ENCODE results near the gene IPO7. TPM values are rescaled to one million over a fixed set of nuclear protein-coding genes. Genes with fewer than 3 reads are reported as not detected.
"Not testable (repeated sequence)": the region's sequence is repeated elsewhere in the genome, so short reads cannot be mapped to it uniquely, and the experiment has no call there.

The IPO7 gene
- total RNA-seq, 2 experiments from 2014 or later = 78.9 to 81.1 TPM

DNA sequence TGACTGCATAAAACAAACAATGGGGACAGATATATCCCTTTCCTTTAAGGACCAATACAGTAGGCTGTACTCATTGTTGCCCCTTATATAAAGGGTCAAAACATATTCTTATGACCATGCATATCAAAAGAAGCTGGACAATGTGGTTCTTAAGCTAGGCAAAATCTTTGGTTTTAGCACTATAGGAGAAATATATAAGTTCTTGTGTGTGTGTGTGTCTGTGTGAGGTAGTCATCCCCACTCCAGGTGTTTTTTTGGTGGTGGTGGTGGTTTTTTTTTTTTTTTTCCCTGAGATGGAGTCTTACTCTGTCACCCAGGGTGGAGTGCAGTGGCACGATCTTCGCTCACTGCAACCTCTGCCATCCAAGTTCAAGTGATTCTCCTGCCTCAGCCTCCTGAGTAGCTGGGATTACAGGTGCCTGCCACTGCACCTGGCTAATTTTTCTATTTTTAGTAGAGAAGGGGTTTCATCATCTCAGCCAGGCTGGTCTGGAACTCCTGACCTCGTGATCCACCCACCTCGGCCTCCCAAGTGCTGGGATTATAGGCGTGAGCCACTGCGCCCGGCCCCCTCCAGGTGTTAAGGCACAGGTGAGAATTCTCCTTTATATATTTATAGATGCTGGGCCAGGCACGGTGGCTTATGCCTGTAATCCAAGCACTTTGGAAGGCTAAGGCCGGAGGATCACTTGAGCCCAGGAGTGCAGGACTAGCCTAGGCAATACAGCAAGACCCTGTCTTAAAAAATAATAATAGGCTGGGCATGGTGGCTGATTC is 64.3 kb downstream of the IPO7 start:
- Mint-ChIP-seq H3K27me3 (no peaks in the 10 kb centered on the region), H3K27ac (no peak overlapping the region), H3K4me3 (no peak overlapping the region), H3K9me3 (peaks cover 2% of the 10 kb centered on the region), H3K4me1 (peaks cover 4% of the 10 kb centered on the region), H3K36me3 (peaks cover 32% of the 10 kb centered on the region)
- ATAC-seq (ENCODE audit: low read depth) (no peak), DNase-seq (no peak)
- POLR2A ChIA-PET = interaction anchor here (0.7 kb wide), 2 partner anchors 9 to 198 kb away, joined by 3 to 5 read pairs; no protein-coding TSS in a partner anchor

DNA sequence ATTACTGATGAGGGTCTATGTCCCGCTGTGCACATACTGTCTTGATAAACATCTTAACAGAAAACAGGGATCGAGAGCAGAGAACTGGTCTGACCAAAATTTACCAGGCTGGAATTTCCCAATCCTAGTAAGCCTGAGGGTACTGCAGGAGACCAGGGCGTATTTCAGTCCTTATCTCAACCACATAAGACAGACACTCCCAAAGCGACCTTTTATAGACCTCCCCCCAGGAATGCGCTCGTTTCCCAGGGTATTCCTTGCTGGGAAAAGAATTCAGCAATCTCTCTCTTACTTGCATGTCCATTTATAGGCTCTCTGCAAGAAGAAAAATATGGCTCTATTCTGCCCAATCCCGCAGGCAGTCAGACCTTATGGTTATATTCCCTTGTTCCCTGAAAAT is 67.6 kb downstream of the IPO7 start:
- peaks cover 25% of the 10 kb centered on the region for H3K36me3 Mint-ChIP-seq
- H3K4me3 Mint-ChIP-seq; H3K27ac Mint-ChIP-seq; H3K4me1 Mint-ChIP-seq; H3K9me3 Mint-ChIP-seq; H3K27me3 Mint-ChIP-seq; ATAC-seq (ENCODE audit: low read depth); POLR2A ChIA-PET; DNase-seq: not testable (repeated sequence)

DNA sequence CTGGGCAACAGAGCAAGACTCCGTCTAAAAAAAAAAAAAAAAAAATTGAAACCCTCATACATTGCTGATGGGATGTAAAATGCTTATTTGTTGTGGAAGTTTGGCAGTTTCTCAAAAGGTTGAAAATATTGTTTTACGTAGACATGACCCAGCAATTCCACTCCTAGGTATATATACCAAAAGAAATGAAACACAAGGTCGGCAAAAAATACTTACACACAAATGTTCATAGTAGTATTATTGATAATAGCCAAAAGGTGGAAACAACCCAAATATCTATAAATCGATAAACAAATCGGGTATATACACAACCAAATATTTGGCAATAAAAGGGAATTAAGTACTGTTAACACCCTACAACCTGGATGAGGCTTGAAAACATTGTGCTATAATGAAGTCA is 71.3 kb downstream of the IPO7 start:
- peaks cover 2% of the 10 kb centered on the region for H3K9me3 Mint-ChIP-seq
- ATAC-seq (ENCODE audit: low read depth) (no peak), DNase-seq (no peak)
- peaks cover 12% of the 10 kb centered on the region for H3K36me3 Mint-ChIP-seq
- POLR2A ChIA-PET = no interaction called here
- H3K27ac Mint-ChIP-seq = no peak overlapping the region
- no peak overlapping the region for H3K4me3 Mint-ChIP-seq
- no peaks in the 10 kb centered on the region for H3K27me3 Mint-ChIP-seq
- H3K4me1 Mint-ChIP-seq = peaks cover 1% of the 10 kb centered on the region

DNA sequence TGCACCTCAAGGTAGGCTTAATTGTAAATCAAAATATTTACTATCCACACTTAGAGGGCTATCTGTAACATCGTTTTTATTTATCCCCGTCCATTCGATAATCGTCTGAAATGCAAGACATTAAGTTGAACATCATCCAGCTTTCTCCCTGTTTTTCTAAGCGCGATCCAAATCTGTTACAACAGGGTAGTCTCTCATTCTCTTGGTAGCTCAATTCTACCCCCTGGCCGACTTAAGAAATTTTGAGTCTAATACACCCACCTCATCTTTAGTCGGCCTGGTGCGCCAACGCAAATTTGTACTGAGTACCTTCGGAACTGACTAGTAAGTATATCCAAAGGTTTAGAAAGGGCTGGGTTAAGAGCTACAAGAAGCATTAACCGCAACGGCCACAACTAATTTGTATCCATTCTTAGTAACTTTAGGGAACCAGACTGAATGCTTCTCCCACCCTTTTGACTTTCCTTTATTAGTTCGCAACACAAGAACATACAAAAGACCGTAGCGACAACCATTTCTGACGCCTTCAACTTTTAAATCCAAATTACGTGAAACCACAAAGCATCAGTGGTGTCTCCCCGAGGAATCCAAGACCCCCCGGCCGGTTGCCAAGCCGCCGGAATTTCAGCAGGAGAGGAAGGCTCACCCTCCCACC is 75.3 kb downstream of the IPO7 start:
- H3K4me3 Mint-ChIP-seq = peak overlapping the region; percentile 95
- no peak for DNase-seq
- no peaks in the 10 kb centered on the region for H3K27me3 Mint-ChIP-seq
- ATAC-seq (ENCODE audit: low read depth) = no peak
- peaks cover 20% of the 10 kb centered on the region for H3K4me1 Mint-ChIP-seq
- H3K27ac Mint-ChIP-seq = peak overlapping the region; percentile 95
- peaks cover 3% of the 10 kb centered on the region for H3K36me3 Mint-ChIP-seq
- H3K9me3 Mint-ChIP-seq = no peaks in the 10 kb centered on the region
- POLR2A ChIA-PET = interaction anchor here (0.7 to 2.8 kb wide), 21 partner anchors 10 to 777 kb away, joined by 3 to 22 read pairs (median 4); partner anchors contain the start of genes DENND5A, RPL27A, TMEM41B and TMEM9B

DNA sequence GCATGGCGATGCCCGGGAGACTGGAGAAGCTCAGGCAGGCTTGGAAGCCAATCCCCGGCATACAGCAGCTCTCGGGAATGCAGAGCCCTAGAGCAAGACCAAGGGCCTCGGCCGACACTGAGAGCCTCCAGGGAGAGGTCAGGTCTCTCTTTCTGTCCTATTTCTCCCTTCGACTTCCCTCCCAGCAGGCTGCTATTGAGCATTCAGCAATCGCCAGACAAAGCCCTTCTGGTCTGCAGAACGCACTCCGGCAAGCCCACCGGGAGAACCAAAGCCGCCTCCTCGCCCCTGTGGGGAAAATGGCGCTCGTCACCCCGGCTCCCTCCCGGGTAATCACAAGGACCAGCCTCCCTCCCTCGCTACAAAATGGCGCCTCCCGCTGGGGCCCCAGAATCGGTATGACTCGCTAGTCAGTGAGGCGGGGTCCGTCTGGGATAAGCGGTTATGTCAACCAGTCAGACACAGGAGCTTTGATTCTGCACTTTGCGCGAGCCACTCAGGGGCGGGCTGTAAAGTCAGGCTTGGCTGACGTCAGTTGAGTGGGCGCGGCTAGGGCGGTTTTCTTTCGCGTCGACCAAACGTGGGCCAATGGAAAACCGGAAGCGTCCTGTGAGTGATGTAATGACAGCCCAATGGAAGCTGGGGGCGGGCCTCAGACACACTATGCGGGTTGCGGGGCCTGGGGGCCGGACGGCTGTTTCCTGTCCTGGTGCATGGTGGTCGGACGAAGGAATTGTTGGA is 76.0 kb downstream of the IPO7 start, which contains the start of gene ZNF143:
ZNF143 (plus strand) TSS at position 691 of the 741 bp plus-strand sequence. CDS start 10,297 bp downstream, outside the sequence.
- Mint-ChIP-seq H3K27me3 (no peaks in the 10 kb centered on the region), H3K4me3 (peak within 1 kb of the TSS; percentile 95), H3K36me3 (peaks cover 3% of the 10 kb centered on the region), H3K27ac (peak within 1 kb of the TSS; percentile 95), H3K4me1 (peaks cover 20% of the 10 kb centered on the region), H3K9me3 (no peaks in the 10 kb centered on the region)
- peak; percentile 99 for DNase-seq
- peak; percentile 91 for ATAC-seq (ENCODE audit: low read depth)
- POLR2A ChIA-PET = interaction anchor here (0.6 to 2.8 kb wide), 33 partner anchors 10 to 777 kb away, joined by 3 to 22 read pairs (median 3); partner anchors contain the start of genes DENND5A, RPL27A, TMEM41B and TMEM9B

DNA sequence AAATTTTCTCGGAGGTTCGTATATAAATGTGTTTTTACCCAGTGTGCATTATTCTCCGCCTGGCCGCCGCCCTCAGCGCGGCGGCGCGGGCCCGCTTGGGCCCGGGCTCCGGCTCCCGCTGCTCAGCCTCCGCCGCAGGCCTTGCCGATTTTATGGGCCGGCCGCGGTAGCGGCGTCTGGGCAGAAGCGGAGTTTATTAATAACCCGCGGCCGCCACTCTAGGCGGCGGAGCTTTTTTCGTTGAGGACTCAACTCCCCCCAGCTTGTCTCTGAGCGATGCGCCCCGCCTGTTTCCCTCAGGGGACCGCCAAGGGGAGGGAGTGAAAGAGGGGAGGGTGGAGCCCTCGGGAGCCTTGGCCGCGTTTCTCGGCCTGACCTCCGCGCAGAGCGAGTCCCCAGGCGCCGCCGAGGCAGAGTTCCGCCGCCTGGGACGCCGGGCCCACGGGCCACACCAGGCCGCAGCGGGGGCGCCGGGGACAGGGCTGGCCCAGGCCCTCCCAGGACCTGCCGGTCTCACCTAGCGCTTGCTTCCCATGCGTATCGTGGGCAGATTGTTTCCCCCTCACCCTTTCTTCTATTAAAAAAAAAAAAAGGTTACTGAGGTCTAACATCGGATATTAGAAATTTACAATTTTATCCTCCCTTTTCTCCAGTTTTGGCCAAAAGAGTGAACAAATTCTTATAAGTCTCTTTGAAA is 76.8 kb downstream of the IPO7 start:
- H3K27ac Mint-ChIP-seq = peak overlapping the region; percentile 95
- peaks cover 20% of the 10 kb centered on the region for H3K4me1 Mint-ChIP-seq
- no peaks in the 10 kb centered on the region for H3K9me3 Mint-ChIP-seq
- DNase-seq = peak; percentile 85
- no peaks in the 10 kb centered on the region for H3K27me3 Mint-ChIP-seq
- peak overlapping the region; percentile 95 for H3K4me3 Mint-ChIP-seq
- H3K36me3 Mint-ChIP-seq = peaks cover 3% of the 10 kb centered on the region
- ATAC-seq (ENCODE audit: low read depth) = peak; percentile 55
- POLR2A ChIA-PET = interaction anchor here (0.5 to 2.8 kb wide), 33 partner anchors 11 to 778 kb away, joined by 3 to 22 read pairs (median 3); partner anchors contain the start of genes DENND5A, RPL27A, TMEM41B and TMEM9B

DNA sequence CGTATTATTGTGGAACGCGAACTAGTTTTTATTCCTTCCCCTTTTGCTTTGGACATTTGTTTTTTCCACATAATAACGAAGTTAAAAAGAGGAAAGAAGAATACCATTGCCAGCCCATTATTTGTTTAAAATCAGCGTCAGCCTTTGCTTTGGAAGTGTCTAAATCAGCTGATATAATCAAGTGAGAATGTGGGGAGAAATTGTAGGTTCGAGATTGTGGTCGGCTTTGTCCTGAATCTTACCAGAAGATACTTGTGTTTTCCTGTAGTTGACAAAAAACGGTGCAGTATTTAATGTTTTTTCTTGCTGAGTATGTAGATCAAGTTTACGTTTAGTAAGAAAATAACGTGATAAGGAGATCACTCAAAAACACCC is 77.3 kb downstream of the IPO7 start:
- peaks cover 5% of the 10 kb centered on the region for H3K36me3 Mint-ChIP-seq
- ATAC-seq (ENCODE audit: low read depth) (no peak), DNase-seq (no peak)
- peak overlapping the region; percentile 95 for H3K4me3 Mint-ChIP-seq
- H3K27ac Mint-ChIP-seq = peak overlapping the region; percentile 85
- H3K27me3 Mint-ChIP-seq = no peaks in the 10 kb centered on the region
- H3K4me1 Mint-ChIP-seq = peaks cover 22% of the 10 kb centered on the region
- H3K9me3 Mint-ChIP-seq = no peaks in the 10 kb centered on the region
- POLR2A ChIA-PET = interaction anchor here (0.5 to 2.8 kb wide), 13 partner anchors 13 to 779 kb away, joined by 3 to 22 read pairs (median 4); partner anchors contain the start of genes RPL27A, TMEM41B, TRIM66 and WEE1

DNA sequence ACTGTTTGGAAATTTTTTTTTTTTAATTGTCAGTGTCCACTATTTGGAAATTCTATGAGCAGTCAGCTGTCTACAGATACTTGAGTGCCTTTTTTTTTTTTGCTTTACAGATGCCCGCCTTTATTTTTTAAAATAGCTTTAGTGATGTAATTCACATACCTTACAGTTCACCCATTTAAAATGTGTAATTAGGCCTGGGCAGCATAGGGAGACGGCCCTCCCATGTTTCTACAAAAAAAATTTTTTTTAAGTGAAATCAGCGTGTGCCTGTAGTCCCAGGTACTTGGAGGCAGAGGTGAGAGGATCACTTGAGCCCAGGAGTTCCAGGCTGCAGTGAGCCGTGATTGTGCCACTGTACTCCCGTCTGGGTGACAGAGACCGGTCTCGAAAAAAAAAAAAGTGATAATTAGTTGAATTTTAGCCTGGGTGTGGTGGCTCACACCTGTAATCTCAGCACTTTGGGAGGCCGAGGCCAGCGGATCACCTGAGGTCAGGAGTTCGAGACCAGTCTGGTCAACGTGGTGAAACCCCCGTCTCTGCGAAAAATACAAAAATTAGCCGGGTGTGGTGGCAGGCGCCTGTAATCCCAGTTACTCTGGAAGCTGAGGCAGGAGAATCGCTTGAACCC is 77.8 kb downstream of the IPO7 start:
- DNase-seq (no peak), ATAC-seq (ENCODE audit: low read depth) (no peak)
- Mint-ChIP-seq H3K36me3 (peaks cover 8% of the 10 kb centered on the region), H3K27me3 (no peaks in the 10 kb centered on the region), H3K9me3 (no peaks in the 10 kb centered on the region), H3K27ac (peak overlapping the region; percentile 85), H3K4me3 (peak overlapping the region; percentile 95), H3K4me1 (peaks cover 22% of the 10 kb centered on the region)
- POLR2A ChIA-PET = interaction anchor here (0.8 to 2.8 kb wide), 5 partner anchors 27 to 151 kb away, joined by 3 to 15 read pairs (median 3); partner anchors contain the start of gene WEE1

DNA sequence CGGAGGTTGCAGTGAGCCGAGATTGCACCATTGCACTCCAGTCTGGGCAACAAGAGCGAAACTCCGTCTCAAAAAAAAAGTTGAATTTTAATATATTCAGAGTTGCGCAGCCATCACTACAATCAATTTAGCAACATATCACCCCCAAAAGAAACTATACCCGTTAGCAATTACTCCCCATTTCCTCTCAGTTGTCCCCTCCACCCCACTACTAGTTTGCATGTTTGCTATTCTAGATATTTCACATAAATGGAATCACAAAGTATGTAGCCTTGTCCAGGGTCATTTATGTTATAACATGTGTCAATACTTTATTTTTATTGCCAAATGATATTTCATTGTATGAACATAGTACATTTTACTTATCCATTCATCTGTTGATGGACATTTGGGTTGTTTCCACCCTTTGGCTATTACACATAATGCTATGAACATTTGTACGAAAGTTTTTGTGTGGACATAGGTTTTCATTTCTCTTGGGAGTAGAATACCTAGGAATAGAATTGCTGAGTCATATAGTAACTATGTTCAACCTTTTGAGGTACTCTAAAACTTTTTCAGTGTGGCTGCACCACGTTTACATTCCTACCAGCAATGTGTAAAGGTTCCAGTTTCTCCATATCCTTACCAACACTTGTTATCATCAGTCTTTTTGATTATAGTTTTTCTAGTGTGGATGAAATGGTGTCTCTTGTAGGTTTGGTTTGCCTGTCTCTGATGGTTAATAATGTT is 78.5 kb downstream of the IPO7 start:
- Mint-ChIP-seq H3K4me3 (peak overlapping the region; percentile 95), H3K4me1 (peaks cover 22% of the 10 kb centered on the region), H3K9me3 (no peaks in the 10 kb centered on the region), H3K27ac (peak overlapping the region; percentile 65), H3K27me3 (no peaks in the 10 kb centered on the region), H3K36me3 (peaks cover 10% of the 10 kb centered on the region)
- ATAC-seq (ENCODE audit: low read depth) = no peak
- POLR2A ChIA-PET = interaction anchor here (1.5 kb wide), 1 partner anchor 78 kb away, joined by 3 read pairs; no protein-coding TSS in a partner anchor
- DNase-seq = no peak

DNA sequence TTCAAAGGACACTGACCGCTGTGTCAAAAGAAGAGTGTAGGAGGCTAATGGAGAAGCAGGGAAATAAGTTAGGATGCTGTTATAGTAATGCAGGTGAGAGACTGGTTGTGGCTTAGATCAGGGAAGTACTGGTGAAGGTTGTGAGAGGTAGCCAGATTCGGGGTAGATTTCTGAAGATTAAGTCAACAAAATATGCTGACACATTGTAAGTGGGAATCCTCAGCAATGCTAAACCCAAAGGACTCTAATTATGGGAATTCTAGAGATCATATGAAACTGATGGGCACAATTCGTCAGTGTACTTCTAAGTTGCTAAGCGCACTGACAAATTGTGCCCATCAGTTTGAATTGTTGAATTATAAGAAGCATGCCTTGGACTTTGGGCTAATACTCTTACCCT is 86.3 kb downstream of the IPO7 start:
- H3K27me3 Mint-ChIP-seq = no peaks in the 10 kb centered on the region
- POLR2A ChIA-PET = no interaction called here
- no peak overlapping the region for H3K4me3 Mint-ChIP-seq
- H3K27ac Mint-ChIP-seq = no peak overlapping the region
- H3K9me3 Mint-ChIP-seq = no peaks in the 10 kb centered on the region
- DNase-seq (no peak), ATAC-seq (ENCODE audit: low read depth) (no peak)
- H3K4me1 Mint-ChIP-seq = peaks cover 2% of the 10 kb centered on the region
- peaks cover 21% of the 10 kb centered on the region for H3K36me3 Mint-ChIP-seq

DNA sequence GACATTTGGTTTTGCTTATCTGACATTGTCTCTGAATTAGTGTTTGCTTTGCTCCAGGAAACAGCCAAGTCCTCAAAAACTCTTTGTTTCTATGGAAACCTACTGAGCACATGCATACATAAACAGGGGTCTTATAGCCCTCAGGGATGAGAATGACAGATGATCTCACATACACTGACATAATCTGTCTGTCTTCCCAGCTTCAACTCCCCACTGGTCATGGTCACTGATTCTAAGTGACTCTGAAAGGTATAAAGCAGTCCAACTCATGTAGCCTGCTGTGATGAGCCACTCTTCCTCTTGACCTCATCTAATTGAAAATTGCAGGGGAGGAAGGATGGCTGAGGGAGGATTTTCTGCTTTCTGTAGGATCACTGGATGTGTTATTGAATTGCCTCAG is 89.0 kb downstream of the IPO7 start:
- no peaks in the 10 kb centered on the region for H3K9me3 Mint-ChIP-seq
- ATAC-seq (ENCODE audit: low read depth) = no peak
- no peak overlapping the region for H3K27ac Mint-ChIP-seq

More for the DNA sequence above, 89.0 kb downstream of the IPO7 start:
- POLR2A ChIA-PET = interaction anchor here (0.5 to 1.7 kb wide), 3 partner anchors 13 to 296 kb away, joined by 3 to 10 read pairs (median 3); partner anchors contain the start of gene ZNF143
- Mint-ChIP-seq H3K4me3 (no peak overlapping the region), H3K27me3 (no peaks in the 10 kb centered on the region), H3K4me1 (no peaks in the 10 kb centered on the region), H3K36me3 (peaks cover 21% of the 10 kb centered on the region)
- no peak for DNase-seq

Data from activated naive CD8-positive, alpha-beta T cell treated with anti-CD3 and anti-CD28 coated beads, Interleukin-2, amount 10 ng/mL, durations not matched to agents 7 days and 5 days (primary cell).